A549 (cell line): ENCODE results near the gene KRT81. TPM values are rescaled to one million over a fixed set of nuclear protein-coding genes. Genes with fewer than 3 reads are reported as not detected.
A peak's percentile ranks its signal among the peaks of the same experiment; 100 is the strongest.

Source experiments
- ATAC-seq, 2 experiments: fragments of 200-7000 bp in 1 of 2; fragments of >200 bp in 1 of 2; cut with Nextera tagmentation in 1 of 2; cut with Tn5 transposase in 1 of 2; 3 replicates each; pipeline versions ENCODE4 v1.8.0 to v1.9.1; 2018 to 2020; ENCODE audit warnings: mild to moderate bottlenecking in 1 of 2, moderate library complexity in 1 of 2
- CTCF ChIA-PET: fragments of 300-600 bp; sonication (Branson Sonifier 250); formaldehyde crosslinking; extraction: SDS; loops from one replicate; lab custom pipeline; 2021; ENCODE audit warnings: antibody characterized with exemption, inconsistent platforms; lab: Yijun Ruan, JAX
- POLR2A ChIA-PET: fragments of 350-600 bp; formaldehyde crosslinking; extraction: SDS; loops from one replicate; lab custom pipeline; 2021; ENCODE audit warnings: antibody characterized with exemption, inconsistent platforms; lab: Yijun Ruan, JAX
- DNase-seq, 2 experiments: peaks; one replicate each; pipeline versions ENCODE4 v3.0.0 to v3.0.0-alpha.2; 2011 to 2016; ENCODE audit warnings: low read depth in 1 of 2, low spot score in 1 of 2
- FAIRE-seq: peaks from 2 replicates; lab custom pipeline; 2011; peaks lifted over from hg19 to GRCh38; lab: Jason Lieb, UNC
- H3K27ac ChIP-seq, 2 experiments: fragments of >200 bp; sonication (Bioruptor Twin); formaldehyde crosslinking; 3 replicates each; pipeline ENCODE4 v1.5.1; 2016 to 2017
- H3K4me1 ChIP-seq: fragments of >200 bp; sonication (Bioruptor Twin); formaldehyde crosslinking; 3 replicates; pipeline ENCODE4 v1.6.1; 2016
- H3K4me2 ChIP-seq: fragments of >200 bp; sonication (Bioruptor Twin); formaldehyde crosslinking; 3 replicates; pipeline ENCODE4 v1.6.1; 2016
- H3K4me3 ChIP-seq: fragments of >200 bp; sonication (Bioruptor Twin); formaldehyde crosslinking; 3 replicates; pipeline ENCODE4 v1.5.1; 2016
- H3K9me3 ChIP-seq: fragments of >200 bp; sonication (Bioruptor Twin); formaldehyde crosslinking; 3 replicates; pipeline ENCODE4 v1.6.1; 2016
- BCL3 ChIP-seq: fragments of >200 bp; sonication (Bioruptor Twin); formaldehyde crosslinking; IDR thresholded peaks from 3 replicates; pipeline ENCODE4 v1.6.1; 2016
- CEBPB ChIP-seq, 2 experiments: fragments of >200 bp in 1 of 2; sonication (Bioruptor Twin) in 1 of 2; formaldehyde crosslinking in 1 of 2; IDR thresholded peaks; 2 replicates each; pipeline ENCODE4 v1.6.1; 2012 to 2016
- CHD2 ChIP-seq: fragments of 150-350 bp; IDR thresholded peaks from 2 replicates; pipeline ENCODE4 v1.6.1; 2014; ENCODE audit warnings: low read length; ENCODE audit not compliant: partially characterized antibody
- CHD4 ChIP-seq: fragments of 200-600 bp; sonication (generic); IDR thresholded peaks from 2 replicates; pipeline ENCODE4 v1.6.1; 2016; ENCODE audit warnings: antibody characterized with exemption, mild to moderate bottlenecking, borderline replicate concordance
- E2F6 ChIP-seq: IDR thresholded peaks from 2 replicates; pipeline ENCODE4 v1.6.1; 2012; ENCODE audit warnings: low read depth, borderline replicate concordance
- EHF ChIP-seq: fragments of 250-450 bp; sonication (Bioruptor Pico); IDR thresholded peaks from 2 replicates; pipeline ENCODE4 v1.5.0; 2020; ENCODE audit warnings: mild to moderate bottlenecking
- EHMT2 ChIP-seq: fragments of 200-600 bp; sonication (generic); IDR thresholded peaks from 2 replicates; pipeline ENCODE4 v1.6.1; 2016; ENCODE audit warnings: antibody characterized with exemption, low read depth, mild to moderate bottlenecking, moderate library complexity
- ELK1 ChIP-seq: fragments of 150-350 bp; IDR thresholded peaks from 2 replicates; pipeline ENCODE4 v1.6.1; 2014; ENCODE audit warnings: low read depth, mild to moderate bottlenecking, low read length
- FOSB ChIP-seq: fragments of 250-450 bp; sonication (Bioruptor Pico); IDR thresholded peaks from 2 replicates; pipeline ENCODE4 v1.5.0; 2020; ENCODE audit warnings: mild to moderate bottlenecking, moderate library complexity
- FOSL2 ChIP-seq, 2 experiments: fragments of 450-650 bp in 1 of 2; fragments of >200 bp in 1 of 2; sonication (Bioruptor Twin) in 1 of 2; formaldehyde crosslinking; IDR thresholded peaks; 2 replicates each; pipeline versions ENCODE4 v1.5.0 to v1.6.1; 2016 to 2020; ENCODE audit warnings: mild to moderate bottlenecking in 1 of 2, moderate library complexity in 1 of 2
- HMGXB4 ChIP-seq: fragments of 250-450 bp; sonication (Bioruptor Pico); IDR thresholded peaks from 2 replicates; pipeline ENCODE4 v1.5.0; 2021; ENCODE audit warnings: mild to moderate bottlenecking, moderate library complexity, borderline replicate concordance
- HOXA7 ChIP-seq: fragments of 250-450 bp; sonication (Bioruptor Pico); IDR thresholded peaks from 2 replicates; pipeline ENCODE4 v1.5.0; 2020; ENCODE audit warnings: mild to moderate bottlenecking, moderate library complexity
- HOXB13 ChIP-seq: fragments of 250-450 bp; sonication (Bioruptor Pico); IDR thresholded peaks from 2 replicates; pipeline ENCODE4 v1.5.0; 2020; ENCODE audit warnings: low read depth, mild to moderate bottlenecking, moderate library complexity
- HOXB5 ChIP-seq: fragments of 250-450 bp; sonication (Bioruptor Pico); IDR thresholded peaks from 2 replicates; pipeline ENCODE4 v1.5.0; 2020; ENCODE audit warnings: mild to moderate bottlenecking, moderate library complexity
- JUN ChIP-seq, 2 experiments: fragments of >200 bp; sonication (Bioruptor Twin); formaldehyde crosslinking; IDR thresholded peaks; 2 replicates in 1 of 2; 3 replicates in 1 of 2; pipeline ENCODE4 v1.6.1; 2016 to 2017
- MAX ChIP-seq: IDR thresholded peaks from 2 replicates; pipeline ENCODE4 v1.6.1; 2012
- MAZ ChIP-seq: fragments of 150-350 bp; IDR thresholded peaks from 2 replicates; pipeline ENCODE4 v1.6.1; 2014; ENCODE audit warnings: antibody characterized with exemption, low read depth, low read length, borderline replicate concordance
- NPAS2 ChIP-seq: fragments of 250-450 bp; sonication (Bioruptor Pico); IDR thresholded peaks from 2 replicates; pipeline ENCODE4 v1.8.0; 2022; ENCODE audit warnings: mild to moderate bottlenecking, moderate library complexity, borderline replicate concordance
- PHF8 ChIP-seq: fragments of 200-600 bp; sonication (generic); IDR thresholded peaks from 2 replicates; pipeline ENCODE4 v1.6.1; 2016; ENCODE audit warnings: low read depth, mild to moderate bottlenecking, antibody characterized with exemption, moderate library complexity, borderline replicate concordance
- POLR2A ChIP-seq: IDR thresholded peaks from 2 replicates; pipeline ENCODE4 v1.6.1; 2012; ENCODE audit warnings: mild to moderate bottlenecking, low read length
- POLR2AphosphoS2 ChIP-seq: conservative IDR thresholded peaks from 2 replicates; pipeline ENCODE4 v1.6.1; 2012; ENCODE audit warnings: low read length, improper control_type of control experiment, inconsistent platforms
- RAD21 ChIP-seq, 2 experiments: fragments of >200 bp in 1 of 2; sonication (Bioruptor Twin) in 1 of 2; formaldehyde crosslinking in 1 of 2; IDR thresholded peaks in 1 of 2; conservative IDR thresholded peaks in 1 of 2; 2 replicates in 1 of 2; 3 replicates in 1 of 2; pipeline ENCODE4 v1.6.1; 2012 to 2018; ENCODE audit warnings: inconsistent platforms in 1 of 2
- REST ChIP-seq: fragments of 200-600 bp; sonication (generic); IDR thresholded peaks from 2 replicates; pipeline ENCODE4 v1.6.1; 2016; ENCODE audit warnings: antibody characterized with exemption, mild to moderate bottlenecking, moderate library complexity
- RNF2 ChIP-seq: fragments of 200-600 bp; sonication (generic); IDR thresholded peaks from 2 replicates; pipeline ENCODE4 v1.6.1; 2016; ENCODE audit warnings: low read depth, mild to moderate bottlenecking, antibody characterized with exemption, moderate library complexity, borderline replicate concordance
- SMC3 ChIP-seq: fragments of >200 bp; sonication (Bioruptor Twin); formaldehyde crosslinking; IDR thresholded peaks from 3 replicates; pipeline ENCODE4 v1.6.1; 2018; ENCODE audit warnings: inconsistent platforms
- TFCP2L1 ChIP-seq: fragments of 250-450 bp; sonication (Bioruptor Pico); IDR thresholded peaks from 2 replicates; pipeline ENCODE4 v1.5.0; 2021; ENCODE audit warnings: mild to moderate bottlenecking
- TP53 ChIP-seq: fragments of 250-450 bp; sonication (Bioruptor Pico); IDR thresholded peaks from 2 replicates; pipeline ENCODE4 v1.5.0; 2021; ENCODE audit warnings: mild to moderate bottlenecking, moderate library complexity
- WGBS: methylation state at CpG from one replicate; pipeline ENCODE4 v1.1.6; 2017; ENCODE audit errors: missing lambda C conversion rate; 5-methylcytosine and 5-hydroxymethylcytosine counted together
- polyA plus RNA-seq, 4 experiments: library from polyadenylated mRNA; depleted of rRNA in 3 of 4; stranded (reverse); fragments of >200 nt; fragmentation: RNase III in 1 of 4; extraction: RNeasy Plus Mini Kit Qiagen cat#74134 plus additional on column Dnase treatment in 1 of 4; gene quantifications; 2 replicates in 3 of 4; 3 replicates in 1 of 4; pipeline ENCODE4 v1.2.3, GENCODE V29; 2011 to 2017

KRT81 gene
- polyA plus RNA-seq, 2 of the 4 experiments (the other 2 are of a cell fraction) = 1,799 to 3,643 TPM

- peak overlapping the region; percentile 10; the same call in 1 of the 3 replicates for H3K4me3 ChIP-seq
Measured at GRCh38 chr12:52247622-52248540, 43.5 kb downstream of the KRT81 start.

More at GRCh38 chr12:52247622-52248540, 43.5 kb downstream of the KRT81 start:
- H3K4me1 ChIP-seq = peaks cover 99% of the 10 kb centered on the region
- peak in 1 of 2 experiments; percentile 65 for DNase-seq
- 41% methylated on average over 10 of the region's 10 CpGs for WGBS
- TF ChIP-seq FOSL2 (IDR thresholded peaks at IDR 0.05) (no peak; the same call in 1 of the 2 replicates), FOSL2 (CRISPR knock-in tag; IDR thresholded peaks at IDR 0.05) (0 out of 2 replicates have a peak, but pooled peaks have one; percentile 2), ELK1 (no peak), CHD2 (peak; percentile 40), TP53 (CRISPR knock-in tag) (peak; percentile 78; the same call in 1 of the 2 replicates), E2F6 (0 out of 2 replicates have a peak, but pooled peaks have one; percentile 7), PHF8 (no peak), RNF2 (no peak), SMC3 (0 out of 3 replicates have a peak, but pooled peaks have one; percentile 6), POLR2A (no peak), POLR2AphosphoS2 (peak; percentile 98), HOXB13 (0 out of 2 replicates have a peak, but pooled peaks have one; percentile 28), NPAS2 (CRISPR knock-in tag) (no peak), MAX (no peak; the same call in 1 of the 2 replicates), RAD21 (conservative IDR thresholded peaks at IDR 0.05 in 1 of 2, IDR thresholded peaks at IDR 0.05 in 1 of 2) (peak in 1 of 2 experiments; percentile 4; a peak in 1 of 5 replicates), REST (0 out of 2 replicates have a peak, but pooled peaks have one; percentile 16), FOSB (CRISPR knock-in tag) (peak; percentile 91), CHD4 (no peak), HOXA7 (peak; percentile 90), EHMT2 (no peak), BCL3 (0 out of 3 replicates have a peak, but pooled peaks have one; percentile 54), MAZ (0 out of 2 replicates have a peak, but pooled peaks have one; percentile 59), HOXB5 (CRISPR knock-in tag) (no peak; the same call in 1 of the 2 replicates), HMGXB4 (CRISPR knock-in tag) (no peak), JUN (IDR thresholded peaks at IDR 0.05) (peak; percentile 52 to 76), TFCP2L1 (CRISPR knock-in tag) (0 out of 2 replicates have a peak, but pooled peaks have one; percentile 38), CEBPB (IDR thresholded peaks at IDR 0.05) (peak; percentile 40 to 55; a peak in 2 of 4 replicates), EHF (CRISPR knock-in tag) (peak; percentile 52; the same call in 1 of the 2 replicates)
- H3K4me2 ChIP-seq = peak overlapping the region; percentile 99
- peak; percentile 7 for FAIRE-seq
- no peaks in the 10 kb centered on the region for H3K9me3 ChIP-seq
- ChIA-PET POLR2A (interaction anchor here (0.7 to 18.5 kb wide), 10 partner anchors 15 to 632 kb away, joined by 3 to 383 read pairs (median 6); partner anchors contain the start of genes KRT7 and KRT86), CTCF (interaction anchor here (1.0 to 14.8 kb wide), 14 partner anchors 13 to 632 kb away, joined by 3 to 321 read pairs (median 6); partner anchors contain the start of genes KRT7 and KRT86)
- peak; percentile 0 to 1; a peak in 3 of 6 replicates for ATAC-seq
- H3K27ac ChIP-seq = peak overlapping the region; percentile 92 to 97
